Osteoblast (primary cell): ENCODE results near the gene SLC11A1. TPM values are rescaled to one million over a fixed set of nuclear protein-coding genes. Genes with fewer than 3 reads are reported as not detected.

Experiments
- DNase-seq: peaks from one replicate; pipeline ENCODE4 v3.0.0; 2011; ENCODE audit warnings: low spot score, mixed read lengths; ENCODE audit not compliant: insufficient read length; ENCODE audit errors: missing footprints
- H2AFZ ChIP-seq: 2 replicates; pipeline ENCODE4 v1.6.0; 2011; ENCODE audit warnings: mild to moderate bottlenecking, low read length
- H3K27ac ChIP-seq: 2 replicates; pipeline ENCODE4 v1.5.1; 2011; ENCODE audit warnings: mild to moderate bottlenecking, low read depth, low read length, moderate library complexity
- H3K27me3 ChIP-seq: 2 replicates; pipeline ENCODE4 v1.6.0; 2012; ENCODE audit warnings: mild to moderate bottlenecking, control low read depth, inconsistent platforms, low read length, moderate library complexity; ENCODE audit not compliant: insufficient read depth
- H3K36me3 ChIP-seq: 2 replicates; pipeline ENCODE4 v1.5.1; 2011; ENCODE audit warnings: mild to moderate bottlenecking, low read length, control low read depth, moderate library complexity; ENCODE audit not compliant: insufficient read depth
- H3K4me1 ChIP-seq: 2 replicates; pipeline ENCODE4 v1.5.1; 2011; ENCODE audit warnings: mild to moderate bottlenecking, low read length, control low read depth, moderate library complexity; ENCODE audit not compliant: insufficient read depth
- H3K4me2 ChIP-seq: 2 replicates; pipeline ENCODE4 v1.6.0; 2011; ENCODE audit warnings: mild to moderate bottlenecking, low read length; ENCODE audit not compliant: insufficient read depth
- H3K4me3 ChIP-seq: fragments of 200-600 bp; sonication (generic); 3 replicates; pipeline ENCODE4 v1.5.1; 2012; ENCODE audit warnings: mild to moderate bottlenecking, low read length, inconsistent platforms; ENCODE audit not compliant: insufficient read depth
- H3K79me2 ChIP-seq: 2 replicates; pipeline ENCODE4 v1.6.0; 2012; ENCODE audit warnings: mild to moderate bottlenecking, low read length, control low read depth, inconsistent platforms; ENCODE audit not compliant: insufficient read depth
- H3K9me3 ChIP-seq: 2 replicates; pipeline ENCODE4 v1.5.1; 2011; ENCODE audit warnings: low read depth, low read length, control low read depth
- H4K20me1 ChIP-seq: 2 replicates; pipeline ENCODE4 v1.6.0; 2012; ENCODE audit warnings: mild to moderate bottlenecking, low read length, control low read depth; ENCODE audit not compliant: insufficient read depth
- CTCF ChIP-seq: IDR thresholded peaks from 2 replicates; pipeline ENCODE4 v1.5.1; 2011; ENCODE audit warnings: mild to moderate bottlenecking, low read depth, low read length, moderate library complexity; ENCODE audit errors: extremely low read depth
- total RNA-seq: library from RNA; depleted of rRNA; stranded (reverse); fragments of >200 nt; gene quantifications from 2 replicates; pipeline ENCODE4 v1.2.3, GENCODE V29; 2012

SLC11A1 gene
- 0.29 and 0.36 TPM in 2 replicates for total RNA-seq

GRCh38 chr2:218381916-218382366, at the start of gene SLC11A1:
SLC11A1 (plus strand) TSS chr2:218382273; CDS start chr2:218382369, 96 bp downstream.
- Histone ChIP-seq H3K4me2 (no peak within 1 kb of the TSS), H3K79me2 (no peaks in the 10 kb centered on the region), H3K36me3 (no peaks in the 10 kb centered on the region), H3K27me3 (peaks cover 14% of the 10 kb centered on the region), H3K27ac (no peak within 1 kb of the TSS), H3K4me3 (no peak within 1 kb of the TSS), H3K9me3 (no peaks in the 10 kb centered on the region), H3K4me1 (no peaks in the 10 kb centered on the region), H2AFZ (no peak within 1 kb of the TSS), H4K20me1 (no peaks in the 10 kb centered on the region)
- TF ChIP-seq CTCF = no peak
- DNase-seq = peak; percentile 39

- H3K4me2 ChIP-seq = no peak overlapping the region
- H2AFZ ChIP-seq = no peak overlapping the region
- DNase-seq = no peak
These were observed 49.8 kb upstream of the SLC11A1 start for GRCh38 chr2:218332288-218332687.

GRCh38 chr2:218332920-218333645, 49.0 kb upstream of the SLC11A1 start:
- H3K27ac ChIP-seq = no peak overlapping the region

More at GRCh38 chr2:218332288-218332687, 49.8 kb upstream of the SLC11A1 start:
- no peak for TF ChIP-seq CTCF
- Histone ChIP-seq H3K79me2 (no peaks in the 10 kb centered on the region), H3K36me3 (no peaks in the 10 kb centered on the region), H4K20me1 (no peaks in the 10 kb centered on the region), H3K27me3 (no peaks in the 10 kb centered on the region), H3K9me3 (no peaks in the 10 kb centered on the region), H3K27ac (no peak overlapping the region), H3K4me1 (peaks cover 5% of the 10 kb centered on the region), H3K4me3 (no peak overlapping the region)

More at GRCh38 chr2:218332920-218333645, 49.0 kb upstream of the SLC11A1 start:
- no peak for TF ChIP-seq CTCF
- Histone ChIP-seq H3K9me3 (no peaks in the 10 kb centered on the region), H3K36me3 (no peaks in the 10 kb centered on the region), H2AFZ (peak overlapping the region; percentile 80), H3K27me3 (no peaks in the 10 kb centered on the region), H3K79me2 (no peaks in the 10 kb centered on the region), H3K4me2 (no peak overlapping the region), H4K20me1 (no peaks in the 10 kb centered on the region), H3K4me3 (no peak overlapping the region), H3K4me1 (peaks cover 5% of the 10 kb centered on the region)
- no peak for DNase-seq
